ENCODE results near the gene ATG9B.

ATG9B gene

GRCh38 chr7:151024435-151025056 lies at the start of gene ATG9B:
Gene ATG9B, minus strand, starts transcription at chr7:151024494. Its CDS starts 71 bp downstream, at chr7:151024423.
- no peak for DNase-seq

- no peak for DNase-seq
These were observed 49.7 kb upstream of the ATG9B start for GRCh38 chr7:151073990-151074389.

GRCh38 chr7:151071032-151071866 lies 47.0 kb upstream of the ATG9B start:
- DNase-seq, result no peak

- no peak for DNase-seq
These were observed 46.3 kb upstream of the ATG9B start for GRCh38 chr7:151070574-151070960.

GRCh38 chr7:151069841-151070573 lies 45.7 kb upstream of the ATG9B start:
- DNase-seq, result no peak

- DNase-seq, result no peak
These were observed 43.9 kb upstream of the ATG9B start for GRCh38 chr7:151068069-151068773.

- no peak for DNase-seq
These were observed 42.1 kb upstream of the ATG9B start for GRCh38 chr7:151066273-151066974.

- no peak for DNase-seq
These were observed 41.2 kb upstream of the ATG9B start for GRCh38 chr7:151065516-151065915.

- DNase-seq, result no peak
These were observed 40.7 kb upstream of the ATG9B start for GRCh38 chr7:151064993-151065392.

- no peak for DNase-seq
These were observed 40.2 kb upstream of the ATG9B start for GRCh38 chr7:151064454-151064853.

- DNase-seq, result no peak
These were observed 38.9 kb upstream of the ATG9B start for GRCh38 chr7:151063212-151063561.

GRCh38 chr7:151062399-151063211 lies 38.3 kb upstream of the ATG9B start:
- DNase-seq, result no peak

- no peak for DNase-seq
These were observed 37.8 kb upstream of the ATG9B start for GRCh38 chr7:151062111-151062398.

GRCh38 chr7:151061213-151062110 lies 37.2 kb upstream of the ATG9B start:
- DNase-seq, result no peak

- no peak for DNase-seq
These were observed 36.3 kb upstream of the ATG9B start for GRCh38 chr7:151060416-151061212.

GRCh38 chr7:151060113-151060415 lies 35.8 kb upstream of the ATG9B start:
- no peak for DNase-seq

GRCh38 chr7:151059367-151060112 lies 35.2 kb upstream of the ATG9B start, which contains the start of gene SLC4A2:
Gene SLC4A2, plus strand, starts transcription at chr7:151059589. Its CDS starts 2,399 bp downstream, at chr7:151061988.
- no peak for DNase-seq

- no peak for DNase-seq
These were observed 34.6 kb upstream of the ATG9B start for GRCh38 chr7:151058781-151059366.

Measured in NCI-H2029 treated with DMSO at 0.1 percent for 48 hours (cell line).